GM12878 (cell line): ENCODE data around the gene SLC3A2. TPM values are rescaled to one million over a fixed set of nuclear protein-coding genes. Genes with fewer than 3 reads are reported as not detected.

ENCODE experiments used
- IRF5 ChIP-seq: fragments of 450-650 bp; IDR thresholded peaks from 2 replicates; pipeline ENCODE4 v1.6.1; 2017; ENCODE audit warnings: borderline replicate concordance
- MYB ChIP-seq: fragments of 150-350 bp; IDR thresholded peaks from 2 replicates; pipeline ENCODE4 v1.6.1; 2014; ENCODE audit warnings: mild to moderate bottlenecking, low read depth, low read length, borderline replicate concordance
- PAX5 ChIP-seq: IDR thresholded peaks from 2 replicates; pipeline ENCODE4 v1.6.1; 2011; ENCODE audit warnings: low read depth, low read length, borderline replicate concordance
- STAT3 ChIP-seq: IDR thresholded peaks from 2 replicates; pipeline ENCODE4 v1.6.1; 2011; ENCODE audit warnings: low read depth, low read length, improper control_type of control experiment
- TAF1 ChIP-seq: IDR thresholded peaks from 2 replicates; pipeline ENCODE4 v1.6.1; 2011; ENCODE audit warnings: mild to moderate bottlenecking, low read depth, low read length, borderline replicate concordance
- TCF7 ChIP-seq: IDR thresholded peaks from 2 replicates; pipeline ENCODE4 v1.6.1; 2014; ENCODE audit warnings: antibody characterized with exemption, borderline replicate concordance
- USF2 ChIP-seq: IDR thresholded peaks from 2 replicates; pipeline ENCODE4 v1.6.1; 2011; ENCODE audit warnings: low read depth, low read length, improper control_type of control experiment, borderline replicate concordance
- polyA plus RNA-seq, 11 experiments: library from polyadenylated mRNA; depleted of rRNA in 4 of 11; unstranded in 6 of 11; stranded (reverse) in 5 of 11; fragments of >200 nt; fragmentation: Nextera tagmentation in 4 of 11; fragmentation: Illumina TruSeq in 1 of 11; extraction: Ambion mirVana in 4 of 11; extraction: Trizol in 1 of 11; gene quantifications; 1 replicate in 1 of 11; 2 replicates in 10 of 11; pipeline versions ENCODE4 v1.2.1 to v1.2.3, GENCODE V29; 2011 to 2016; ENCODE audit warnings: inconsistent platforms in 2 of 11, missing spikeins in 2 of 11, low read depth in 1 of 11
- total RNA-seq, 4 experiments: library from RNA; depleted of rRNA in 3 of 4; stranded (reverse); fragments of >200 nt in 3 of 4; fragmentation: Illumina TruSeq in 1 of 4; extraction: Trizol in 1 of 4; gene quantifications; 2 replicates each; pipeline versions ENCODE4 v1.2.1 to v1.2.3, GENCODE V29; 2013 to 2021

The SLC3A2 gene
- total and polyA plus RNA-seq, 10 of the 15 experiments (the other 5 are each of a cell fraction or from before 2014, with no cell fraction given): 6.9 to 158 (median 106) TPM

- TF ChIP-seq IRF5: peak; percentile 34; the same call in 1 of the 2 replicates
- TF ChIP-seq TCF7: no peak
- peak; percentile 100 for TF ChIP-seq TAF1
- peak; percentile 78 for TF ChIP-seq PAX5
- TF ChIP-seq STAT3: no peak
- TF ChIP-seq MYB: no peak
- no peak; the same call in 1 of the 2 replicates for TF ChIP-seq USF2
Observed at GRCh38 chr11:62855571-62856332, 24.9 kb upstream of the SLC3A2 start (continued).
